Endothelial cell of umbilical vein (primary cell): ENCODE data around the gene CLEC4E. TPM values are rescaled to one million over a fixed set of nuclear protein-coding genes. Genes with fewer than 3 reads are reported as not detected.

Experiments used
- BruUV-seq: library from RNA; stranded (reverse); fragments of 400-500 nt; replicated peaks from 2 replicates; lab custom pipeline; 2021; lab: Mats Ljungman, UMichigan
- CTCF ChIA-PET: fragments of 300-600, 350-600 bp; sonication (Branson Sonifier 250); formaldehyde crosslinking; loops from one replicate; lab custom pipeline; 2021; ENCODE audit warnings: antibody characterized with exemption, inconsistent platforms; lab: Charles Lee
- POLR2A ChIA-PET: fragments of 300-600, 350-600 bp; sonication (Branson Sonifier 250); formaldehyde crosslinking; loops from one replicate; lab custom pipeline; 2021; ENCODE audit warnings: antibody characterized with exemption, inconsistent platforms; lab: Charles Lee
- DNase-seq: peaks from one replicate; pipeline ENCODE4 v3.0.0-alpha.2; 2011; ENCODE audit warnings: low read depth, low spot score
- FAIRE-seq: peaks from 2 replicates; lab custom pipeline; 2011; peaks lifted over from hg19 to GRCh38; lab: Jason Lieb, UNC
- H2AFZ ChIP-seq: 2 replicates; pipeline ENCODE4 v1.6.0; 2012; ENCODE audit warnings: low read depth, low read length, control low read depth, inconsistent platforms
- H3K27ac ChIP-seq: 2 replicates; pipeline ENCODE4 v1.5.1; 2011; ENCODE audit warnings: low read depth, mild to moderate bottlenecking, control low read depth, low read length, moderate library complexity; ENCODE audit not compliant: insufficient read depth
- H3K27me3 ChIP-seq, 2 experiments: 2 replicates each; pipeline versions ENCODE4 v1.6.0 to v1.6.1; 2011; ENCODE audit warnings: low read length in 2 of 2, mixed read lengths in 1 of 2; ENCODE audit not compliant: control insufficient read depth in 2 of 2, insufficient read depth in 2 of 2
- H3K36me3 ChIP-seq, 2 experiments: 2 replicates in 1 of 2; 3 replicates in 1 of 2; pipeline ENCODE4 v1.5.1; 2011; ENCODE audit warnings: low read length in 2 of 2, mild to moderate bottlenecking in 1 of 2, moderate library complexity in 1 of 2; ENCODE audit not compliant: control insufficient read depth in 2 of 2, insufficient read depth in 2 of 2; ENCODE audit errors: extremely low read depth in 1 of 2
- H3K4me1 ChIP-seq: 3 replicates; pipeline ENCODE4 v1.5.1; 2011; ENCODE audit warnings: mild to moderate bottlenecking, low read length; ENCODE audit not compliant: control insufficient read depth, insufficient read depth; ENCODE audit errors: extremely low read depth
- H3K4me2 ChIP-seq: 2 replicates; pipeline ENCODE4 v1.6.1; 2011; ENCODE audit warnings: low read length, control low read depth, mixed read lengths; ENCODE audit not compliant: insufficient read depth
- H3K4me3 ChIP-seq, 3 experiments: fragments of 200-600 bp in 1 of 3; sonication (generic), shearing (Covaris generic) in 1 of 3; replicated peaks in 1 of 3; 2 replicates each; pipeline ENCODE4 v1.5.1; 2011 to 2016; ENCODE audit warnings: control low read depth in 3 of 3, low read length in 3 of 3, mild to moderate bottlenecking in 2 of 3, inconsistent platforms in 1 of 3, low read depth in 1 of 3, moderate library complexity in 1 of 3; ENCODE audit not compliant: insufficient read depth in 1 of 3
- H3K79me2 ChIP-seq: 2 replicates; pipeline ENCODE4 v1.6.0; 2012; ENCODE audit warnings: low read length, inconsistent platforms; ENCODE audit not compliant: control insufficient read depth, insufficient read depth
- H3K9ac ChIP-seq: replicated peaks from 2 replicates; pipeline ENCODE3; 2011; ENCODE audit warnings: low read length, control low read depth; ENCODE audit not compliant: insufficient read depth; ENCODE audit errors: extremely low read depth
- H3K9me1 ChIP-seq: replicated peaks from 3 replicates; pipeline ENCODE4 v1.6.0; 2011; ENCODE audit warnings: mild to moderate bottlenecking, low read length; ENCODE audit not compliant: control insufficient read depth, insufficient read depth; ENCODE audit errors: extremely low read depth
- H3K9me3 ChIP-seq: replicated peaks from 2 replicates; pipeline ENCODE4 v1.5.1; 2012; ENCODE audit warnings: low read length, inconsistent platforms; ENCODE audit not compliant: control insufficient read depth, insufficient read depth
- H4K20me1 ChIP-seq: replicated peaks from 2 replicates; pipeline ENCODE3; 2011; ENCODE audit warnings: mild to moderate bottlenecking, low read length; ENCODE audit not compliant: control insufficient read depth, insufficient read depth; ENCODE audit errors: extremely low read depth
- EZH2 ChIP-seq: IDR thresholded peaks from 2 replicates; pipeline ENCODE4 v1.6.1; 2012; ENCODE audit warnings: borderline replicate concordance, low read depth, mild to moderate bottlenecking, moderate library complexity, low read length, inconsistent platforms; ENCODE audit not compliant: severe bottlenecking
- FOS ChIP-seq: IDR thresholded peaks from 2 replicates; pipeline ENCODE4 v1.6.1; 2011; ENCODE audit warnings: mild to moderate bottlenecking, low read length, moderate library complexity, borderline replicate concordance; ENCODE audit not compliant: insufficient read depth
- GATA2 ChIP-seq: IDR thresholded peaks from 2 replicates; pipeline ENCODE4 v1.7.0; 2011; ENCODE audit warnings: low read depth, mild to moderate bottlenecking, moderate library complexity, mixed read lengths, low read length; ENCODE audit not compliant: insufficient read length, insufficient read depth
- JUN ChIP-seq: IDR thresholded peaks from 2 replicates; pipeline ENCODE4 v1.6.1; 2011; ENCODE audit warnings: borderline replicate concordance, low read depth; ENCODE audit not compliant: insufficient read length, insufficient read depth
- MAX ChIP-seq: IDR thresholded peaks from 2 replicates; pipeline ENCODE4 v1.6.1; 2011; ENCODE audit not compliant: insufficient read depth, insufficient read length
- MYC ChIP-seq: IDR thresholded peaks from one replicate; pipeline ENCODE4 v1.6.1; 2011; ENCODE audit warnings: mild to moderate bottlenecking, low read depth, low read length
- POLR2A ChIP-seq: IDR thresholded peaks from 2 replicates; pipeline ENCODE4 v1.6.1; 2012; ENCODE audit warnings: low read depth, mild to moderate bottlenecking, control low read depth, low read length
- POLR2AphosphoS5 ChIP-seq: IDR thresholded peaks from 2 replicates; pipeline ENCODE4 v1.6.1; 2012; ENCODE audit warnings: low read depth, mild to moderate bottlenecking, control low read depth, low read length, moderate library complexity; ENCODE audit not compliant: insufficient read depth
- dilution Hi-C: fragments of 300-500 bp; cut with MboI; formaldehyde crosslinking; loops from one replicate; pipeline ENCODE4 v1.15.0; 2019; ENCODE audit warnings: low sequenced_read_pairs; ENCODE audit not compliant: extremely low pct_ligation_motif_present
- intact Hi-C: fragments of 100-400 bp; cut with micrococcal nuclease; formaldehyde crosslinking; loops from one replicate; pipeline ENCODE4 v1.10.0; 2022
- polyA plus RNA-seq, 4 experiments: library from polyadenylated mRNA; depleted of rRNA in 3 of 4; stranded (reverse) in 3 of 4; unstranded in 1 of 4; fragments of >200 nt; gene quantifications; 2 replicates each; pipeline versions ENCODE4 v1.2.1 to v1.2.3, GENCODE V29; 2011 to 2012; ENCODE audit warnings: missing spikeins in 1 of 4
- total RNA-seq: library from RNA; stranded (reverse); gene quantifications from 2 replicates; pipeline ENCODE4 v1.2.3, GENCODE V29; 2021
- TF ChIP-seq, protein P1 (sequence below), 2 donors: IDR thresholded peaks; 1 replicate in 1 of 2; 2 replicates in 1 of 2; pipeline ENCODE4 v1.5.1; 2011; ENCODE audit warnings: low read length in 2 of 2, mild to moderate bottlenecking in 2 of 2, moderate library complexity in 2 of 2, control low read depth in 1 of 2, inconsistent platforms in 1 of 2, low read depth in 1 of 2; ENCODE audit not compliant: insufficient read depth in 1 of 2; ENCODE audit errors: extremely low read depth in 1 of 2

CLEC4E gene
- total and polyA plus RNA-seq, 2 donors (not counting 3 experiments of a cell fraction or from before 2014, with no cell fraction given) = not detected

DNA sequence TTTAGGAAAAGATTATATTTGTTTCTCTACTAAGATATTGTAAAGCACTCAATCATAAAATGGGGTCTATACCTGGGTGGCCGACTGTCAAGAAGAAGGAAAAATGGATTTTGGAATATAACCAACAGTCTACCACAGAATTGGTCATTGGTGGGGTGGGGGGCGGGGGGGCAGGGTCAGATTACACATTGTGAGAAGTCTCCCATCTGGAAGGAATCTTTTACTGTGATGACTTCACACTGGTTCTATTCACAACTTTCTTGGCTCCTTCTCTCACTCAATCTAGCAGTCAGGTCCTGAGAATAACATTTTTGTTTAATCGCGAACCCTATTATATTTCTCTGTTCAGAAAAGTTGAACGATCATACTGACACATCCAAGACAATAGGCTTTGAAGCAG, 8.7 kb upstream of the CLEC4E start:
- POLR2A ChIA-PET = no interaction called here
- no peaks in the 10 kb centered on the region for H3K79me2 ChIP-seq
- no peaks in the 10 kb centered on the region for H4K20me1 ChIP-seq
- dilution Hi-C loops = no loop called here
- no peak for FAIRE-seq
- H3K4me3 ChIP-seq = no peak overlapping the region
- BruUV-seq = no TSS peak
- H3K27me3 ChIP-seq = peaks cover 0 to 7% of the 10 kb centered on the region in 2 experiments
- no peak overlapping the region for H3K4me2 ChIP-seq
- H2AFZ ChIP-seq = no peak overlapping the region
- no peak overlapping the region for H3K9ac ChIP-seq
- H3K9me3 ChIP-seq = no peaks in the 10 kb centered on the region
- no peaks in the 10 kb centered on the region for H3K9me1 ChIP-seq
- no peak overlapping the region for H3K27ac ChIP-seq
- DNase-seq = no peak
- intact Hi-C loops = no loop called here
- CTCF ChIA-PET = no interaction called here
- no peak for TF ChIP-seq EZH2
- no peaks in the 10 kb centered on the region for H3K36me3 ChIP-seq
- H3K4me1 ChIP-seq = peaks cover 9% of the 10 kb centered on the region

GRCh38 chr12:8548192-8548591, 7.5 kb upstream of the CLEC4E start:
- BruUV-seq = no TSS peak
- no peak overlapping the region for H3K4me3 ChIP-seq
- TF ChIP-seq FOS (no peak), POLR2A (no peak), MYC (no peak), EZH2 (no peak), POLR2AphosphoS5 (no peak), JUN (no peak), MAX (no peak), GATA2 (no peak)
- TF ChIP-seq, protein P1, sequence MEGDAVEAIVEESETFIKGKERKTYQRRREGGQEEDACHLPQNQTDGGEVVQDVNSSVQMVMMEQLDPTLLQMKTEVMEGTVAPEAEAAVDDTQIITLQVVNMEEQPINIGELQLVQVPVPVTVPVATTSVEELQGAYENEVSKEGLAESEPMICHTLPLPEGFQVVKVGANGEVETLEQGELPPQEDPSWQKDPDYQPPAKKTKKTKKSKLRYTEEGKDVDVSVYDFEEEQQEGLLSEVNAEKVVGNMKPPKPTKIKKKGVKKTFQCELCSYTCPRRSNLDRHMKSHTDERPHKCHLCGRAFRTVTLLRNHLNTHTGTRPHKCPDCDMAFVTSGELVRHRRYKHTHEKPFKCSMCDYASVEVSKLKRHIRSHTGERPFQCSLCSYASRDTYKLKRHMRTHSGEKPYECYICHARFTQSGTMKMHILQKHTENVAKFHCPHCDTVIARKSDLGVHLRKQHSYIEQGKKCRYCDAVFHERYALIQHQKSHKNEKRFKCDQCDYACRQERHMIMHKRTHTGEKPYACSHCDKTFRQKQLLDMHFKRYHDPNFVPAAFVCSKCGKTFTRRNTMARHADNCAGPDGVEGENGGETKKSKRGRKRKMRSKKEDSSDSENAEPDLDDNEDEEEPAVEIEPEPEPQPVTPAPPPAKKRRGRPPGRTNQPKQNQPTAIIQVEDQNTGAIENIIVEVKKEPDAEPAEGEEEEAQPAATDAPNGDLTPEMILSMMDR (IDR thresholded peaks at IDR 0.05; ENCODE audit: extremely low read depth in 1 of 2, insufficient read depth in 1 of 2, low read depth in 1 of 2, low read length in 2 of 2) = no peak
- H3K9me3 ChIP-seq = no peaks in the 10 kb centered on the region
- peaks cover 0 to 7% of the 10 kb centered on the region in 2 experiments for H3K27me3 ChIP-seq
- DNase-seq = no peak
- no peaks in the 10 kb centered on the region for H3K9me1 ChIP-seq
- intact Hi-C loops (loop anchor here (1.0 kb wide), 1 partner anchor 275 kb away; no protein-coding TSS in a partner anchor), dilution Hi-C loops (no loop called here)
- no peak overlapping the region for H2AFZ ChIP-seq
- CTCF ChIA-PET = interaction anchor here (2.8 to 7.2 kb wide), 2 partner anchors 61 to 501 kb away, joined by 11 to 155 read pairs; no protein-coding TSS in a partner anchor
- no peaks in the 10 kb centered on the region for H3K79me2 ChIP-seq
- no peak for FAIRE-seq
- H3K4me2 ChIP-seq = no peak overlapping the region
- POLR2A ChIA-PET = no interaction called here
- no peak overlapping the region for H3K27ac ChIP-seq
- H3K4me1 ChIP-seq = peaks cover 7% of the 10 kb centered on the region
- H3K36me3 ChIP-seq = no peaks in the 10 kb centered on the region
- no peaks in the 10 kb centered on the region for H4K20me1 ChIP-seq
- H3K9ac ChIP-seq = no peak overlapping the region
